ENCODE results near the gene POLH. TPM values are rescaled to one million over a fixed set of nuclear protein-coding genes. Genes with fewer than 3 reads are reported as not detected.

The POLH gene
- total and polyA plus RNA-seq, 2 of the 4 experiments (the other 2 are of a cell fraction) = 13.3 to 26.0 TPM

DNA sequence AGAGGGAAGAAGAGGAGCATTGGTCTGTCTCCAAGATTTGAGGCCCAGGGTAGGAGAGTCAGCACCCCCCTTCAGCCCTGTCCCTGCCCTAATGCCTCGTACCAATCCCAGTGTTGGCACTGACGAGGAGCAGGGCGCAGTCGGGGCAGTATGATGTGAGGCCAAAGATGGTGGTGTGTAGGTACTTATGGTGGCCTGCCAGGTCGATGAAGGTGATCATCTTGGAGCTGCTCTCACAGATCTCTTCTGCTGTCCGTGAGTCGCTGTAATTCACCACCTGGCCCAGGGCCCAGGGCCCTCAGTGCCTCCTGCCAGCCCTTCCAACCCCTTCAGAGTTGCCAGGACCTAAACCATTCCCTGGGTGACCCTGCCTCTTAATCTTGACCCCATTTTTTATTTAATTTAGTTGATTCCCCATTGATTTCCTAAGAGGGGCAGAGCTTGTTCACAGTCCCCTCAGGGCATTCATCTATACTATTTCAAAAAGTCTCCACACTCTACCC lies 48.9 kb downstream of the POLH start:
- peaks cover 49 to 86% of the 10 kb centered on the region in 2 experiments for H3K79me1 ChIP-seq (ENCODE audit: low read depth in 1 of 2, low read length in 2 of 2)

More for the DNA sequence above, 48.9 kb downstream of the POLH start:
- Histone ChIP-seq H3K27me3 (ENCODE audit: control insufficient read depth, insufficient read depth, low read length) (no peaks in the 10 kb centered on the region), H2BK120ac (ENCODE audit: low read depth, low read length) (no peak overlapping the region), H4K91ac (ENCODE audit: insufficient read depth, low read depth, low read length) (no peak overlapping the region), H4K8ac (ENCODE audit: low read depth in 2 of 2, low read length in 2 of 2) (no peak overlapping the region), H3K23ac (ENCODE audit: low read depth, low read length) (no peak overlapping the region), H3K4me1 (ENCODE audit: control insufficient read depth, insufficient read depth, low read length) (peaks cover 6% of the 10 kb centered on the region), H3K27ac (ENCODE audit: insufficient read depth, low read length) (no peak overlapping the region), H2AK9ac (replicated peaks; ENCODE audit: low read depth, low read length, poor library complexity) (peak overlapping the region; percentile 67), H3K9me3 (ENCODE audit: control insufficient read depth, insufficient read depth, low read length) (no peaks in the 10 kb centered on the region), H3K56ac (ENCODE audit: extremely low read depth, insufficient read depth, low read length) (no peak overlapping the region), H3K4me3 (ENCODE audit: insufficient read depth, low read depth, low read length) (no peak overlapping the region), H2BK20ac (ENCODE audit: low read depth, low read length) (no peak overlapping the region), H2AK5ac (ENCODE audit: low read depth, low read length) (no peak overlapping the region), H3K4me2 (ENCODE audit: low read depth, low read length) (no peak overlapping the region), H2AFZ (replicated peaks; ENCODE audit: low read length, poor library complexity) (no peak overlapping the region), H3K18ac (ENCODE audit: low read depth, low read length) (no peak overlapping the region), H3K9me1 (ENCODE audit: insufficient read depth, low read length) (peaks cover 32% of the 10 kb centered on the region), H4K20me1 (ENCODE audit: insufficient read depth, low read length) (no peaks in the 10 kb centered on the region; the same call in 1 of the 2 replicates), H4K5ac (ENCODE audit: low read depth, low read length) (no peak overlapping the region), H3K9ac (ENCODE audit: low read depth, low read length) (no peak overlapping the region), H3K14ac (replicated peaks; ENCODE audit: low read depth, low read length) (no peak overlapping the region), H3K36me3 (ENCODE audit: control insufficient read depth, insufficient read depth, low read length) (peaks cover 58% of the 10 kb centered on the region), H3K4ac (ENCODE audit: low read depth, low read length) (no peak overlapping the region), H2BK15ac (ENCODE audit: low read depth, low read length) (no peak overlapping the region), H2BK5ac (ENCODE audit: low read depth, low read length, poor library complexity, severe bottlenecking) (no peak overlapping the region)
- in situ Hi-C loops (cut with MboI; ENCODE audit: low sequenced_read_pairs) (no loop called here), intact Hi-C loops (cut with micrococcal nuclease) (loop anchor here (5.0 kb wide), 1 partner anchor 147 kb away; the partner anchor contains the start of gene VEGFA), dilution Hi-C loops (cut with HindIII; ENCODE audit: low sequenced_read_pairs, unreplicated experiment) (no loop called here)
- ChIA-PET POLR2A (ENCODE audit: unreplicated experiment) (no interaction called here), CTCF (interaction anchor here (0.6 kb wide), 1 partner anchor 9 kb away, joined by 6 read pairs; no protein-coding TSS in a partner anchor)
- ATAC-seq (ENCODE audit: low read depth) (no peak), DNase-seq (no peak)
- 100% methylated on average over 2 of the region's 7 CpGs; no CpG with 5 or more reads in 1 of the 2 experiments for WGBS, 2 experiments (ENCODE audit: extremely low coverage in 2 of 2, insufficient read length in 1 of 2)
- TF ChIP-seq RAD21 (IDR thresholded peaks at IDR 0.05; ENCODE audit: low read length) = no peak
- no peak for TF ChIP-seq BHLHE40 (IDR thresholded peaks at IDR 0.05; ENCODE audit: low read depth, low read length)
- no peak for TF ChIP-seq MAZ (IDR thresholded peaks at IDR 0.05; ENCODE audit: borderline replicate concordance, low read depth, low read length)
- no peak for TF ChIP-seq POLR2A (IDR thresholded peaks at IDR 0.05; ENCODE audit: low read depth, low read length)
- BruUV-seq (replicated peaks) = no TSS peak
